Activated CD4-positive, alpha-beta T cell treated with anti-CD3 and anti-CD28 coated beads for 1 hour (primary cell): ENCODE results near the gene MLH1.
A peak's percentile ranks its signal among the peaks of the same experiment; 100 is the strongest.

Experiments used
- DNase-seq: peaks from one replicate; pipeline ENCODE4 v3.0.0-alpha.2; 2020

MLH1 gene

DNA sequence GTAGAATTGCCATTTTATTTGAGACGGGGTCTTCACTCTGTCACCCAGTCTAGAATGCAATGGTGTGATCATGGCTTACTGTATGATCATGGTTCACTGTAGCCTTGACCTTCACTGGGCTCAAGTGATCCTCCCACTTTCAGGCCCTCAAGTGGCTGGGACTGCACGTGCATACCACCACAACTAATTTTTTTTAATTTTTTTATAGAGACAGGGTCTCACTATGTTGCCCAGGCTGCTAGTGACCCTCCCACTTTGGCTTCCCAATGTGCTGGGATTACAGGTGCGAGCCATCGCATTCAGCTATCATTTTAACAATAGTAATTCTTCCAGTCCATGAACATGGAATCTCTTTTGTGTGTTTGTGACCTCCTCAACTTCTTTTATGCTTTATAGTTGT lies 12.3 kb upstream of the MLH1 start:
- no peak for DNase-seq

DNA sequence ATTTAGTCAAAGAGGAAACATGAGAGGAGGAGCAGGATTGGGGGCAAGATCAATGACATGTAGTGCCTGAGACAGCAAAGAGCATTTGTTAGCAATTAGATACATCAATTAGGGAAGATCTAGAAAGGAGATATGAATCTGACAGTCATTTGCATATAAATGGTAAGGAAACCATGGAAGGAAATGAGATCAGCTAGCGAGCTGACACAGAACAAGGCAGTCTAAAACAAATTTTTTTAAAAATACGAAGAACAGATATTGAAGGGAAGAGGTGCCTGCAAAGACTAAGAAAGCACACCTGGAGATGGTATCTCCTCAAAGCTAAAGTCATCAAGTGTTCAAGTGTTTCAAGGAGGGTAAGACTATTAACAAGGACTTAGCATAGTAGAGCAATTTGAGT lies 5.0 kb upstream of the MLH1 start:
- DNase-seq: no peak

DNA sequence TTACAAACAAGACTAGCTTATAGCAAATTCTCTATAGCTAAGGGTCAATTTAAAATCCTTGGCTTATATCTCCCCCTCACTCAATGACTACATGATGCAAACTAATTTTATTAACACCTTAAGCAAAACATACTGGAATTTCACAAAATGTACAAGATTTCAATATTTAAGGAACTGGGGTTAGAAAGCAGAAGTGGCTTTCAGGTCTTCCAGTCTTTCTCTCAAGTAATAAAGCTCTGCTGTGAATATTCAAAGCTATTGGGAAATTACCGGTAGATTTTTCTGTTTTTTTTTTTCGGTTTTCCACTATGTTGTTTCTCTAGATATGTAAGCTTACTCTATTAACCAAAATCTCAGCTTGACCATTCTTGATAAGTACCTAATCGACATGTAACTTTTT lies 4.3 kb upstream of the MLH1 start:
- no peak for DNase-seq

DNA sequence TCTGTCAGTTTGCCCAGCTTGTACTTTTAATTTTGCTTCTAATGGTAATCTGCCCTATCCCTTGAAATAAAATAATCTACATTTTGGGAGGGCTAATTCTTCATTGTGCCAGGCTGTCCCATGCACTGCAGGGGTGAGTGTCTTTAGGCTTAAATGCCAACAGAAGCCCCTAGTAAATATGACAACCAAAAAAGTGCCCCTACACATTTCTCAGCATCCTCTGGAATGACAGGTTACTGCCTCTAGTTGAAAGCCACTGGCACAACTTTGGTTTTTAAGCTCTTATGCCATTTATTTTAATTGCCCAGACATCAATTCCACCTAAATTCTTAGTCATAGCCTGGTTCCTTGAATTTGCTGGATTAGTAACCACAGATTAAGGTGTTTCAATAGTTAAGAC lies 3.8 kb upstream of the MLH1 start:
- no peak for DNase-seq

DNA sequence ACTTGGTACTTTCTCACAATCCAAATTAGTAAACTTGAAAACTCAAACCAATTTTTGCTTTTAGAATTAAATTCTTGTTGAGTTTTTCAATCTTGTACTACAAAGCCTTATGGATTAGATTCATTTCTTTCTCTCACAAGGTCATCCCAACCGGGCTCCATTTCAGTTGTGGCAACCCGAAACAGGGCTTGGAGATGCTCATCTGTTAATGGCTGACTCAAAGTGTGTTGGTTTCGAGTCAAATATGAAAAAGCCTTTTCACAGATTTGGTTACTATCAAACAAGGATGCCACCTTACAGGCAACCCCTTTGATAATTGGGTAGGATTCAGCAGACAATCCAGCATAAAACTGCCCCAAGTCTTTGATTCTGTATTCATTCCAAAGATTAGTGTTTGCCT lies 2.2 kb upstream of the MLH1 start:
- DNase-seq: no peak

DNA sequence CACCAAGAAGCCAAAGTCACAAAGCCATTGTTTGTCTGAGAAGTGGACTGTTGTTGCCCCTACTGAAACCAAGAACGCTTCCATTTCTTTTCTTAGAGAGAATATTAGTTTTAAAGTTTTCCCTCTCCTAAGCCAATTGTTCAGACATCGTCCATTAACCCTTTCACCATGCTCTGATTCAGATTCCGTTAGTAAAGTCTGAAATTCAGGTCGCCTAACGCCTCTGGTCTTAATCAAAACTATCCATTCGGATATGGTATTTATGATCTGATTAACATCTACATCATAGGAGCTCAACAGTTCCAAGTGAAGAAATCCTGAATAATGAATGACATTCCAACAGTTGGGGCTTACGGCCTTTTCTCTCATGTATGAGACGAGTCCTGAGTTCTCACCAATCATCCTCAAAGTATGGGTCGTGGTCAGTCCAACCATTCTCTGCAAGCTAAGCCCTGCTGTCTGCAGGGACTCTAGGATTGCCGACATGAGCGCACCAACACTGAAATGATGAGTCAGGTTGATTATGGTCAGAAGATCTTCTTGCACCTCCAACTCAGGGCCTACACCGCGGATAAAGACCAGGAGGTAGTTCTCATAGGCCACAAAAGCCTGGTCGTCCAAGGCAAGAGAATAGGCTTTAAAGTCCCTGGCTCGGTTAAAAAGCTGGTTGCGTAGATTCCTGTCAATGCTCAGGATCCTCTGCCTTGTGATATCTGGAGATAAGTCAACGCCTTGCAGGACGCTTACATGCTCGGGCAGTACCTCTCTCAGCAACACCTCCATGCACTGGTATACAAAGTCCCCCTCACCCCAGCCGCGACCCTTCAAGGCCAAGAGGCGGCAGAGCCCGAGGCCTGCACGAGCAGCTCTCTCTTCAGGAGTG lies 1.2 kb upstream of the MLH1 start:
- no peak for DNase-seq

DNA sequence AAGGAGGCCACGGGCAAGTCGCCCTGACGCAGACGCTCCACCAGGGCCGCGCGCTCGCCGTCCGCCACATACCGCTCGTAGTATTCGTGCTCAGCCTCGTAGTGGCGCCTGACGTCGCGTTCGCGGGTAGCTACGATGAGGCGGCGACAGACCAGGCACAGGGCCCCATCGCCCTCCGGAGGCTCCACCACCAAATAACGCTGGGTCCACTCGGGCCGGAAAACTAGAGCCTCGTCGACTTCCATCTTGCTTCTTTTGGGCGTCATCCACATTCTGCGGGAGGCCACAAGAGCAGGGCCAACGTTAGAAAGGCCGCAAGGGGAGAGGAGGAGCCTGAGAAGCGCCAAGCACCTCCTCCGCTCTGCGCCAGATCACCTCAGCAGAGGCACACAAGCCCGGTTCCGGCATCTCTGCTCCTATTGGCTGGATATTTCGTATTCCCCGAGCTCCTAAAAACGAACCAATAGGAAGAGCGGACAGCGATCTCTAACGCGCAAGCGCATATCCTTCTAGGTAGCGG lies 452 bp upstream of the MLH1 start, which contains the start of gene EPM2AIP1:
TSS of gene EPM2AIP1 (minus strand) at position 326 of the 520 bp plus-strand sequence. CDS start at position 272, 54 bp downstream.
- peak; percentile 97 for DNase-seq

DNA sequence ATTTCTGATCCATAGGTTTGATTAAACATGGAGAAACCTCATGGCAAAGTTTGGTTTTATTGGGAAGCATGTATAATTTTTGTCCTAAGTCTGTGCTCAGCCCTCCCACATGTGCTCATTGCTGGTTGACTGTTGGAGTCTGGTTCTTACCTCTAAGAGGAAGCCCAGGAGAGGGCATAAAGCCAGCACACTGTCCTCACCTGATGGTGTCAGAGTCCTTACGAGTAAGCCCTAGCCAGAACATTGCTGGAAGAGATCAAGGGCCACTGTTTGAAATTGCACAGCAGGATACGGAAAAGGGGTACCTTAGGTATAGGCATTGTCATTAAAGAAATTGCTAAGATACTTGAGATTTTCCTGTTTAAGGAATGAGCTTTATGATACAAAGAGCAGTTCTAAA lies 21.3 kb downstream of the MLH1 start:
- no peak for DNase-seq

DNA sequence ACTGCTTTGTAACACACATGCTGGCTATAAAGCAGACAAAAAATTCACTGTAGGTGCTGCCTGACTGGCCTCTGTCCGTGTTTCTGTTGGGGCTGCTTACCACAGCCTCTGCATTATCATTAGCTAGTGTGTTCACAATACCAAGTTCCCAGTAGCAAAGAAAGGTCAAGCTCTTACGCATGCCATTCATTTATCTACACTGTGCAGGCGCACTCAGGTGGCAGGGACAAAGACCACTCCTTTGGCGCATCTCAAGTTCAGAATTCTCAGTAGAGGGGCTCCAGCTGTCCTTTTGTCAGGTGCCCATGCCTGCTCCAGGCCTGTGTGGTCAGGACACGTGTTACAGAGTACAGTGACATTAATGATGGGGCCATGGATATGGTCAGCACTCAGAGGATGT lies 22.3 kb downstream of the MLH1 start:
- DNase-seq: no peak

DNA sequence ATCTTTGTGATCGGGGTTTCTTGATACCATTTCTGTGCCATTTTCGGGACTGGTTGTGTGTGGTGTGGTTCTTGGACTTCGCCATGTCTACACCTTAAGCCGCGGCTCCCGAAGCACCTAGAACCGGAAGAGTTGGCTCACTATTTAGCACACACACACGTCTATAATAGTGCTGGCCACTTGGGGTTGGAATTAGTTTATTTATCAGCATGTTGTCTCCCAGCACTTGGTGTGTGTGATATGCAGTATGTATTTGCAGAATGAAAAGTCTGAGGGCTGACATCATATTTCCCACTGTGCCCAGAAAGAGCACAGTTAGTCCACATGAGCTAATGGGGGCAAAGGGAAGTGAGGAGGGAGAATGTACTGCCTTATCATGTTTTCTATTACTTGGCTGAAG lies 23.6 kb downstream of the MLH1 start:
- no peak for DNase-seq

DNA sequence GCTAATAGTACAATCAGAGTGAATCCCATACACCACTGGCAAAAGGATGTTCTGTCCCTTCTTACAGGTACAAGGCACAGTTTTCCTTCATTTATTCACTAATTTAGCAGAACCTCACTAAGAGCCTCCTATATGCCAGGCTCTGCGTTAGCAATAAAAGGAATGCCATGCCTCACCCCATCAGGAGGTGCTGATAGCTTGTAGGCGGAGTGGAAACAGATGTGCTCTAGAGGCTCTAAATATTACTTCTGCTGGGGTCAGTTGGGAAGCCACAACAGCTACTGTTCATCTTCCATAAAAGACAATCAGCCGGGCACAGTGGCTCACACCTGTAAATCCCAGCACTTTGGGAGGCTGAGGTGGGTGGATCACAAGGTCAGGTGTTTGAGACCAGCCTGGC lies 24.4 kb downstream of the MLH1 start:
- no peak for DNase-seq

DNA sequence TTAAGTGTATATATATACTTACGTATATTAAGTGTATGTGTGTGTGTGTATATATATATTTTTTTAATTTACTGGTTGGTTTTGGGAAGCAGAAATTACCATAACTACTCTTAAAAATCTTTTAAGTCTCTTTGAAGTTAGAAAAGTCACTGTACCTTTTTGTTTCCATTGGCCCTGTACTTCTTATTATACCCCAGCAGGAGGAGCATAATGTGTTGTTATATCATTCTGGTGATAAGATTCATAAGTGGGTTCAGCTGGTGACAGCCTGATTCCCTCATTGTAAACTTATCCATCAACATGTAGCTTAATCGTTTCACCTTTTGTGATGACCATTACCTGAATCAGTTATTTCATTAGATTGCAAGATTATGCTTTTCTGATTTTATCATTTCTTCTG lies 30.8 kb downstream of the MLH1 start:
- no peak for DNase-seq

DNA sequence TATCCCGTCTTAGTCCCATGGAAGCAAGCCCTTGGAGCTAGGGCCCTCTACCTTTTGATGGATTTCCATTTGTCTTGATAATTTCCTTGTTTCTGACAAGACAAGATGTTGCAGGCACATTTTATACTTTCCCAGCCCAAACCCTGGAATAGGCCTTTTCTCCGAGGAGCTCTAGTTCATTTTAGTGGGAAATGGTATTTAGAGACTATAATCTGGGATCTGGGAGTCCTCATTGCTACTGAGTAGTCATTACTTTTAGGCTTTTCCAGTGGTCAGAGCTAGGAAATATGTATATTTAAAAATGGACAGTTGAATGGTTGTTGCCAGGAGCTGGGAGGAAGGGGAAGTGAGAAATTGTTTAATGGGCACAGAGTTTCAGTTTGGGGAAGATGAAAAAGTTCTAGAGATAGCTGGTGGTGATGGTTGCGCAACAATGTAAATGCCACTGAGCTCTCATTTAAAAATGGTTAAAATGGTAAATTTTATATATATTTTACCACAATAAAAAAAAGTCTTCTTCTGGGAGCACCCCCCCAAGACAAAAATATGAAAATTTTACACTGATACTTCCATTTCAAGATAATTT lies 31.6 kb downstream of the MLH1 start:
- DNase-seq: no peak

DNA sequence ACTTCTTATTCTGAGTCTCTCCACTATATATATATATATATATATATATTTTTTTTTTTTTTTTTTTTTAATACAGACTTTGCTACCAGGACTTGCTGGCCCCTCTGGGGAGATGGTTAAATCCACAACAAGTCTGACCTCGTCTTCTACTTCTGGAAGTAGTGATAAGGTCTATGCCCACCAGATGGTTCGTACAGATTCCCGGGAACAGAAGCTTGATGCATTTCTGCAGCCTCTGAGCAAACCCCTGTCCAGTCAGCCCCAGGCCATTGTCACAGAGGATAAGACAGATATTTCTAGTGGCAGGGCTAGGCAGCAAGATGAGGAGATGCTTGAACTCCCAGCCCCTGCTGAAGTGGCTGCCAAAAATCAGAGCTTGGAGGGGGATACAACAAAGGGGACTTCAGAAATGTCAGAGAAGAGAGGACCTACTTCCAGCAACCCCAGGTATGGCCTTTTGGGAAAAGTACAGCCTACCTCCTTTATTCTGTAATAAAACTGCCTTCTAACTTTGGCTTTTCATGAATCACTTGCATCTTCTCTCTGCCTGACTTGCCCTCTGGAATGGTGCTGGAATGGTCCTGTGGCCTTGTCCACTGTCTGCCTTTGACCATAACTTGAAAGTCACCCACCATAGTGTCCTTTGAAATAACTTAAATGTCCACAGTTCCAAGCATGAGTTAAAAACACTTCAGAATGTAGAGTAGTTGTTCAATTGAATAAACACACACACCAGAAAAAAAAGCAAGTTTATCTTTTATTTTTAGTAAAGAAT lies 32.4 kb downstream of the MLH1 start:
- no peak for DNase-seq

DNA sequence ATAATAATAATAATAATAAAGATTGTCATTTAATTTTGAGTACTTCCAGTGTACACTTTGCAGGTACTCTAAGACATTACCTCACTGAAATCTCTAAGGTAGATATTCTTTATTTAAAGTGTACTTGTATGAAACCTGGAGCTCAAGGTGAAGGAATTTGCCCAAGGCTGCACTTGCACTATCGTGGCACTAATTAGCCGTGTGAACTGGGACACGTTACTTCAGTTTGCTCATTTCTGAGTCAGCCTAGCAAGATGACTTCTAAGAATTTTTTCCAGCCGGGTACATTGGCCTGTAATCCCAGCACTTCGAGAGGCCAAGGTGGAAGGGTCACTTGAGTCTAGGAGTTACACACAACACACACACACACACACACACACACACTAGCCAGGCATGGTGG lies 33.5 kb downstream of the MLH1 start:
- DNase-seq: no peak

DNA sequence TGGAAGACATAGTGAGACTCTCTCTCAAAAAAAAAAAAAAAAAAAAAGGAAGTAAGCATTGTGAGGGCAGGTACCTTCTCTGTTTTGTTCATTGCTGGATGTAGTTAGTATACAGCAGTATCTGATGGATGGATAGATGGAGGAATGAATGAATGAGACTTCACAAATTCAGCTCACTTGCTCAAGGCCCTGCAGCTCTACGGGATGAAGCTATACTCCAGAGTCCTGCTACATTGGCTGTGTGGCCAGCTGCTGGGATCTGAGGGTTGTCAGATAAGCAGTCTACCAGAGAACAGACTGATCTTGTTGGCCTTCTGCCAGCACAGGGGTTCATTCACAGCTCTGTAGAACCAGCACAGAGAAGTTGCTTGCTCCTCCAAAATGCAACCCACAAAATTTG lies 35.0 kb downstream of the MLH1 start:
- DNase-seq: no peak

DNA sequence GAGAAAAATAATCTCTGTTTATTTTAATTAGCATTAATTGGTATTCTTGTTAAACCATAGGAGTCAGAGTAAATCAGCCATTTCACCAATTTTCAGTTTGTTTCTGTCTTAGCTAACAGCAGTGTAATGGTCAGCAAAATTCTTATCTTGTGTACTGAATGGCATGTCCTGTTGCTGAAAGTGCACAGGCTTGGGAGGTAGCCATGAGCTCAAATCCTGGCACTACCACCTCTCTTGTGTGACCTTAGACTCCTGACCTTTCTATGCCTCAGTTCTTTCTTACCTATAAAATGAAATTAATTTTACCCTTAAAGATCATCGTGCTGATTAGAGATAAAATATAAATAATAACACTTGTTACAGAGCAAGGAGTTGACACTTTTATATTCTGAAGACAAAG lies 35.8 kb downstream of the MLH1 start:
- DNase-seq: no peak

DNA sequence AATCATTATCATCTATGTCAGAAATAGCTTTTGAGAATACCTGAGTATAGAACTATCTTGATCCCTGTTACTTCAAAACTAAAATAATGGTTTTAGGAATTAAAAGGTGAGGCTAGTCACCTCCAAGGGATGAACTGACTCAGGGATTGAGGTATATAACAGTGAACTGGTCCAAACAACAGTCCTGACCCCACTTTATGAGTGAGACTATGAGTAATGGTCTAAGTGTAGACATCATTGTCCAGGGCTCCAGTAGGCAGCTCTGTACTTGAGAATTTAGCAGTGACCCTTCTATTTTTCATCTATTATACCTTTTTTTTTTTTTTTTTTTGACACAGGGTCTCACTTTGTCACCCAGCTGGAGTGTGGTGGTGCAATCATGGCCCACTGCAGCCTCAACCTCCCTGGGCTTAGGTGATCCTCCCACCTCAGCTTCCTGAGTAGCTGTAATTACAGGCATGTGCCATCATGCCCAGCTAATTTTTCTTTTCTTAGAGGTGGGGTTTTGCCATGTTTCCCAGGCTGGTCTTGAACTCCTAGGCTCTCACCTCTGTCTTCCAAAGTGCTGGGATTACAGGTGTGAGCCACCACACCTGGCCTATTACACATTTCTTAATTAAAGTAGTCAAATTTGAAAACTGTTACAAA lies 36.3 kb downstream of the MLH1 start:
- no peak for DNase-seq

DNA sequence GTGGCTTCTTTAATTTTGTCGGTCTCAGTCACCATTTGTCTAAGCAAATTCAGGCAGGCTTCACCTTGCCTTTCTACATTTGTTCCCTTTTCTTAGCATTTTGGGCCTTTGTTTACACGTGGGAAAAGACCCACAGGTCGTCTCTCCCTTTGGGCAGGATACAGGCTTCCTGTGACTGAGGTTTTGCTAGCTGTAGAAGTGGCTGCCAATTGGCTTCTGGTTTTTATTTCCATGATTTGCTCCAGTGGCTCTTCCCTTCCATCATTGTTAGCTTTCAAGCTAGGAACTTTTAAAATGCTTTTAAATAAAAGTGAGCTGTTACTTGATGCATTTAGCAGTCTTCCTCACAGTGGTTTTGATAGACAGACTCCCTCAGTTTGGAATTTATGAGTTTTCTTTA lies 37.3 kb downstream of the MLH1 start:
- DNase-seq: no peak

DNA sequence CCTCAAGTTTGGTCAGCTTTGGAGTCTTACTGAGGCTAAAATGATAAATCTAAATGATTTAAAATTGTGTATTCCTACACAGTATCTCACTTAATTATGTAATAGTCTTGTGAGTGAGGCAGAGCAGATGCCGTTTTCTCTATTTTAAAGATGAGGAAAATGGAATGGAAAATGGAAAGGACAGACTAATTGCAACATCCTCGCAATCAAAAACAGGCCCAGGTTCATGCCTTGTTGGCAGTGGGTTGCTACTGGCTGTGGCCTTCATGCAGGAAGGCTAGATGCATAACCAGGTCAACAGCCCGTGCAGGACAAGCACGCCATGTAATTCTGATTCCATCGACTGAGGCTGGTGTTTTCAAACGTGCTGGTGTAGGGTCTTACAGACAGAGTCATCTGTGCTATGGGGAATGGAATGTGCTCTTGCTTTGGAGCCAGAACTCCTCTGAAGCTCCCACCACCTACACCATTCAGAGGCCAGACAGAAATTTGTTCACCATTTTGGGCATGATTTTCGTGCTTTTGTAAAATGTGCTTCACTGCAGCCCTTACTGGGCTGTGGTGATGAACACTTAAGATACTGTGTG lies 37.9 kb downstream of the MLH1 start:
- DNase-seq: no peak

DNA sequence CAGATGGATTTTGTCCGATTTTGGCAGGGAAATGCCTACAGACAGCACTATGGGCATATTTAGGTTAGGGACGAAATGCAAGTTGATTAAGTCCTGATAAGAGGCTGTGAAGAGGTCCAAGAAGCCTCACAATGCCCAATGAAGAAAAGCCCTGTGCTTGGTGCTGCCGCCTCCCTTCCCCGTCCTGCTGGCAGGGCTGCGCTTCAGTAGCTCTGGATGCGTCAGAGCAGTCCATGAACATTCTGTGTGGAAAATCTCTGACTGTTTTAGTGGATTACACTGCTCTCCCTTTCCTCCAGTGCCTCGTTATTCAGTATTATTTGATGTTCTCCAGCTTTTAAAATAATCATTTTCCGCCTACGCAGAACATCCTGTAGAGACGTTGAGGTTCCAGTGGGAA lies 39.6 kb downstream of the MLH1 start:
- DNase-seq: no peak

DNA sequence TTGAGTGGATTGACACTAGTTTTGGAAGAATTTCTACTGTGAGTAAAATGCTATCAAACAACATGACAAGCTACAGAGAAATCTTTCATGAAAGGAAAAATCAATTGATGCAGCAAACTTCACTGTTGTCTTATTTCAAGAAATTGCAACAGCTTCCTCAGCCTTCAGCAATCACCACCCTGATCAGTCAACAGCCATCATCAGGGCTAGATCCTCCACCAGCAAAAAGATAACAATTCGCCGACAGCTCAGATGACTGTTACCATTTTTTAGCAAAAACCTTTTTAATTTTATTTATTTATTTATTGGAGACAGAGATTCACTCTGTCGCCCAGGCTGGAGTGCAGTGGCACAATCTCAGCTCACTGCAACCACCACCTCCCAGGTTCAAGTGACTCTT lies 44.0 kb downstream of the MLH1 start:
- no peak for DNase-seq
